GM12874 (cell line): Measurements from ENCODE around the gene KIRREL1.

Experiments
- CTCF ChIP-seq: IDR thresholded peaks from 2 replicates; pipeline ENCODE4 v1.5.1; 2011; ENCODE audit warnings: low read depth, mild to moderate bottlenecking, control low read depth, low read length, moderate library complexity; ENCODE audit not compliant: insufficient read depth

The KIRREL1 gene

GRCh38 chr1:157975228-157975950, 18.1 kb upstream of the KIRREL1 start:
- no peak for TF ChIP-seq CTCF

GRCh38 chr1:157976888-157977287, 16.6 kb upstream of the KIRREL1 start:
- TF ChIP-seq CTCF = no peak

GRCh38 chr1:157978586-157979403, 14.7 kb upstream of the KIRREL1 start:
- TF ChIP-seq CTCF = no peak

- TF ChIP-seq CTCF = no peak
These were observed 11.3 kb upstream of the KIRREL1 start for GRCh38 chr1:157982136-157982535.

GRCh38 chr1:157983787-157984186, 9.7 kb upstream of the KIRREL1 start:
- TF ChIP-seq CTCF = no peak

- no peak for TF ChIP-seq CTCF
These were observed 9.0 kb upstream of the KIRREL1 start for GRCh38 chr1:157984469-157984868.

GRCh38 chr1:157985473-157985872, 8.0 kb upstream of the KIRREL1 start:
- TF ChIP-seq CTCF = no peak
